Mucosa of stomach (tissue), 1 donor: ENCODE results near the gene IL22RA1.

Source experiments
- H3K27me3 ChIP-seq: one replicate; pipeline ENCODE4 v1.7.0; 2013; ENCODE audit warnings: mild to moderate bottlenecking, low read length; ENCODE audit not compliant: control insufficient read depth, insufficient read depth
- H3K36me3 ChIP-seq: one replicate; pipeline ENCODE4 v1.7.0; 2013; ENCODE audit warnings: low read length; ENCODE audit not compliant: control insufficient read depth, insufficient read depth
- H3K4me1 ChIP-seq: one replicate; pipeline ENCODE4 v1.7.0; 2013; ENCODE audit warnings: mild to moderate bottlenecking, low read length; ENCODE audit not compliant: control insufficient read depth, insufficient read depth
- H3K4me3 ChIP-seq: one replicate; pipeline ENCODE4 v1.7.0; 2013; ENCODE audit warnings: low read length
- H3K9ac ChIP-seq: one replicate; pipeline ENCODE4 v1.7.0; 2013; ENCODE audit warnings: mild to moderate bottlenecking, low read length, moderate library complexity
- H3K9me3 ChIP-seq: one replicate; pipeline ENCODE4 v1.7.0; 2013; ENCODE audit warnings: mild to moderate bottlenecking, low read length, moderate library complexity; ENCODE audit not compliant: control insufficient read depth
- donor health status: Pancreatic carcinoma.

Gene IL22RA1

GRCh38 chr1:24127134-24127800 lies 15.7 kb downstream of the IL22RA1 start:
- H3K27me3 ChIP-seq, result no peaks in the 10 kb centered on the region
- H3K4me1 ChIP-seq, result no peaks in the 10 kb centered on the region
- no peaks in the 10 kb centered on the region for H3K36me3 ChIP-seq
- H3K9me3 ChIP-seq, result no peaks in the 10 kb centered on the region
- no peak overlapping the region for H3K9ac ChIP-seq
- H3K4me3 ChIP-seq, result no peak overlapping the region

- Histone ChIP-seq H3K4me3 (no peak overlapping the region), H3K36me3 (no peaks in the 10 kb centered on the region), H3K4me1 (no peaks in the 10 kb centered on the region), H3K9ac (no peak overlapping the region), H3K9me3 (no peaks in the 10 kb centered on the region), H3K27me3 (no peaks in the 10 kb centered on the region)
These were observed 16.3 kb downstream of the IL22RA1 start for GRCh38 chr1:24126672-24127023.

DNA sequence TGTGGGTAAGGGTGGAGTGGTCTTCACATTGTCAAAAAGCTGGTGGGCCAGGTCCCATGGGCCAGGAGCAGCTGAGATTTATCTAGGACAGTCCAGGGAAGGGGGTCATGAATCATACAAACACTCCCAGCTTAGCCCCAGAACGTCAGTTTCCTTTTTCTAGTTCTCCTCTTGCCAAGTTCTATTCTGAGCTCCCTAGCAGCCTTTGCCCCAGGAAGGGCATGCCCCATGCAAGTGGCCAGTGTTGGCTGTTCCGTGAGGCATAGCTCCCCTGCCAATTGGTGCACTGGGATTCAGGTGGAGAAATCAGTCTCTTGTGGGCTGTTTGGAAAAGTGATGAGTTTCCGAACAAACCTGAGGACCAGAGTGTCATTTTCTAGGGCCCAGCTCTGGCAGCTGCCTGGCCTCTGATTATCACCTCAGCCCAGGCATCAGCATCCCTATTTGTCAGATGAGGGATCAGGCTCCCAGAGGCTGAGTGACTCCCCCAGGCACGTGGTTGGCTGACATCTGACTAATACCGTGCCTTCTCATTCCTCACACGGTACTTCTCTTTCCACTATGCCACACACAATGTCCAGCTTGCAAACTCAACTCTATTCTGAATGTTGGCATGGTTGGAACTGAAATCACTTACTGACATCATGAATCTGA lies 16.8 kb downstream of the IL22RA1 start:
- Histone ChIP-seq H3K27me3 (no peaks in the 10 kb centered on the region), H3K4me1 (peaks cover under 1% of the 10 kb centered on the region), H3K9ac (no peak overlapping the region), H3K36me3 (no peaks in the 10 kb centered on the region), H3K9me3 (no peaks in the 10 kb centered on the region), H3K4me3 (no peak overlapping the region)

DNA sequence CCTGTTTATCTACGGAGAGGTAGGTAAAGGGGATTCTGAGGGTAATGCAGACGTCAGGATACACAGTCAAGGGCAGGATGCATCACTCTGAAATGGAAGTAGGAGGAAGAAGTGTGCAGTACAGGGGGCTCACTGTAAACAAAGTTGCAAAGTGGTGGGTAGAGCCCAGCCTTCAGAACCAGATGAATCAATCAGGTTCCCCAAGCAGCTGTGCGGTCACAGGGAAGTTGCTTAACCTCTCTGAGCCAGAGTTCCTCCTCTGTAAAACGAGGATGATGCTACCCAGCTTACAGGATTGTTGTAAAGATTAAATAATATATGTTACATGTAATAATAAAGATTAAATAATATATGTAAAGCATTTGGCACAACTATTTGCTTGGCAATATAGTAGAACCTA lies 17.5 kb downstream of the IL22RA1 start:
- H3K36me3 ChIP-seq, result no peaks in the 10 kb centered on the region
- H3K9ac ChIP-seq, result no peak overlapping the region
- peaks cover 8% of the 10 kb centered on the region for H3K4me1 ChIP-seq
- no peaks in the 10 kb centered on the region for H3K27me3 ChIP-seq
- H3K9me3 ChIP-seq, result no peaks in the 10 kb centered on the region
- no peak overlapping the region for H3K4me3 ChIP-seq

GRCh38 chr1:24124980-24125379 lies 18.0 kb downstream of the IL22RA1 start:
- H3K27me3 ChIP-seq, result no peaks in the 10 kb centered on the region
- H3K9ac ChIP-seq, result no peak overlapping the region
- no peak overlapping the region for H3K4me3 ChIP-seq
- H3K4me1 ChIP-seq, result peaks cover 13% of the 10 kb centered on the region
- H3K36me3 ChIP-seq, result no peaks in the 10 kb centered on the region
- H3K9me3 ChIP-seq, result no peaks in the 10 kb centered on the region

GRCh38 chr1:24123611-24124010 lies 19.3 kb downstream of the IL22RA1 start:
- H3K9me3 ChIP-seq, result no peaks in the 10 kb centered on the region
- H3K4me3 ChIP-seq, result no peak overlapping the region
- H3K36me3 ChIP-seq, result no peaks in the 10 kb centered on the region
- H3K9ac ChIP-seq, result no peak overlapping the region
- no peaks in the 10 kb centered on the region for H3K27me3 ChIP-seq
- peaks cover 26% of the 10 kb centered on the region for H3K4me1 ChIP-seq

DNA sequence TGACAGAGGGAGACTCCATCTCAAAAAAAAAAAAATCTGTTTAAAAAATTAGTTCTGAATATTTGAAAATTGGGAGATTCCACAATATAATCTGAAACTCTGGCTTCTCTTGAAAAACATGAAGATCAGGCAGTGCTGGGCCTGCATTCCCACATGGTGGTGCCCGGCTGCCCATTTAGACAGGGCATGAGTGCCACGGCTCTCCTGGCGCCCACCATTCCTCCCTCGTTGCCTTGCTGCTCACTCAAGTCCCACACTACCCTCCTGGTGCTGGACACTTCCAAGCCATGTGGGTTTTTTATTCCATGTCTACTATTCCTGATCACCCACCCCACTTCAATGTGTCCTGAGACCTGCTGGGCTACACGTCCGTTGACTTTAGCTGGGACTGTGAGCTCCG lies 20.2 kb downstream of the IL22RA1 start:
- H3K4me3 ChIP-seq, result no peak overlapping the region
- H3K27me3 ChIP-seq, result no peaks in the 10 kb centered on the region
- H3K36me3 ChIP-seq, result no peaks in the 10 kb centered on the region
- no peak overlapping the region for H3K9ac ChIP-seq
- no peaks in the 10 kb centered on the region for H3K9me3 ChIP-seq
- peaks cover 35% of the 10 kb centered on the region for H3K4me1 ChIP-seq

- H3K4me3 ChIP-seq, result no peak overlapping the region
- H3K4me1 ChIP-seq, result peaks cover 39% of the 10 kb centered on the region
- H3K27me3 ChIP-seq, result no peaks in the 10 kb centered on the region
- H3K36me3 ChIP-seq, result no peaks in the 10 kb centered on the region
- no peaks in the 10 kb centered on the region for H3K9me3 ChIP-seq
- H3K9ac ChIP-seq, result no peak overlapping the region
These were observed 21.5 kb downstream of the IL22RA1 start for GRCh38 chr1:24121406-24121805.

GRCh38 chr1:24120965-24121364 lies 22.0 kb downstream of the IL22RA1 start:
- no peaks in the 10 kb centered on the region for H3K27me3 ChIP-seq
- no peaks in the 10 kb centered on the region for H3K9me3 ChIP-seq
- no peak overlapping the region for H3K4me3 ChIP-seq
- H3K4me1 ChIP-seq, result peaks cover 39% of the 10 kb centered on the region
- no peak overlapping the region for H3K9ac ChIP-seq
- no peaks in the 10 kb centered on the region for H3K36me3 ChIP-seq

DNA sequence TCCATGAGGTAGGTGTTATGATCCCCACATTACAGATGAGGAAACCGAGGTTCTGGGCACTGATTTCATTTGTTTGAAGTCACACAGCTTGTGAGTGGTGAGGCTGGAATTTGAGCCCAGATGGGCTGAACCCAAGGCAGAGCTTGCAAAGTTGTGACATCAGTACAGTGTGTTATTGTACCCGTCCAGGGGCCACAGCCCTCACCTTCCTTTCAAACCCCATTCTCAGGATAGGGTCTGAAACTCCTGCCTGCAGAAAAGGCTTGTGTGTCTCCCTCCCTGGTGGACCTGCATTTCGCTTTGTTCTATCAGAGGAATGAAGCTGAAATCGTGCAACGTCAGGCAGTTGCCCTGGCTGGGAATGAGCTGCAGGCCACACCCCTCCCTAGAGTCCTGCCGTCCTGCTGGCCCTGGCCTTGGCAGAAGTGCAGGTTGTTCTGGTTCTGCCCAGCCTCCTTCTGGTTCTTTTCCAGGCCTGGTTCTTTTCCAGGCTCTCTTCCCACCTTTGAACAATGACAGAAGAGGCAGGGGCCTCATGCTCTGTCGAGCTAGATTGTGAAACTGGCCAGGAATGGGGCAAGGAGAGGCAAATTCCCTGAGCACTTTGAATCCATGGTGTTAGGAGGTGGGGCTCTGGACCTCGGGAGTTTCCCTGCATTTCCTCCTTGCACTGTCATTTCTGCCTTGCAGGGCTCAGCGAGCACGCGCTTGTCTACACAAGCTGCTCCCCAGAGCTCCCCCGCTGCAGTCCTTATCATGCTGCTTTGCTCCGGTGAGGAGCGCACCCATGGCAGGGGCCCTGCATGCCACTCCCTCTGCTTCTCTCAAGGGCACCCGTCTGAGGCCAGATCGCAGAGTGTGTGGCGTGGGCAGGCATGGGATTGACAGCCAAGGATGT lies 22.8 kb downstream of the IL22RA1 start:
- Histone ChIP-seq H3K27me3 (no peaks in the 10 kb centered on the region), H3K36me3 (no peaks in the 10 kb centered on the region), H3K9me3 (no peaks in the 10 kb centered on the region), H3K9ac (no peak overlapping the region), H3K4me3 (no peak overlapping the region), H3K4me1 (peaks cover 39% of the 10 kb centered on the region)

DNA sequence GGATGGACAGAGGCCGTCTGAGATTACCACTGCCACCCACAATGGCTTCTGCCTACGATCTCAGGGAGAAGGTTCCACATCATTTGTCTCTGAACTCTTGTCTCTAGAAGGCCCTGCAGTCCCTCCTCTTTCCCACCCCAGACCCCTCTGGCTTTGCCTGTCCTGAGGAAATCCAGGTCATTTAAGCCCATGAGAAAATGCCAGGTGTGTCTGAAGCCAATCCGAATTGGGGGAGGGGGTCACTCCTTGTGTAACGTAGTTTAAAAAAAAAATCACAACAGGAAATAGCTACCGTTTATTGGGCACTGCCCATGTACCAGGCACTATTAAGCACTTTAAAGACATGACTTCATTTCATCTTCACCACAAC lies 23.5 kb downstream of the IL22RA1 start:
- Histone ChIP-seq H3K4me1 (peaks cover 43% of the 10 kb centered on the region), H3K9me3 (no peaks in the 10 kb centered on the region), H3K9ac (no peak overlapping the region)

More for the DNA sequence above, 23.5 kb downstream of the IL22RA1 start:
- Histone ChIP-seq H3K36me3 (no peaks in the 10 kb centered on the region), H3K27me3 (peaks cover 3% of the 10 kb centered on the region), H3K4me3 (no peak overlapping the region)
